GM10266 (cell line): ENCODE measurements around the gene ENOSF1.
"Not testable (repeated sequence)": the region's sequence is repeated elsewhere in the genome, so short reads cannot be mapped to it uniquely, and the experiment has no call there.

Experiments
- DNase-seq: peaks from one replicate; pipeline ENCODE4 v3.0.0; 2012; ENCODE audit errors: extremely low spot score
- CTCF ChIP-seq: IDR thresholded peaks from 2 replicates; pipeline ENCODE4 v1.5.1; 2012; ENCODE audit warnings: mild to moderate bottlenecking, low read depth; ENCODE audit not compliant: control insufficient read depth, insufficient read depth; ENCODE audit errors: missing control alignments

ENOSF1 gene

GRCh38 chr18:686339-687111 is 25.9 kb downstream of the ENOSF1 start:
- no peak for DNase-seq
- TF ChIP-seq CTCF: no peak

GRCh38 chr18:685438-685837 is 27.0 kb downstream of the ENOSF1 start:
- TF ChIP-seq CTCF: no peak

GRCh38 chr18:683531-683930 is 28.9 kb downstream of the ENOSF1 start:
- DNase-seq: no peak
- no peak for TF ChIP-seq CTCF

More at GRCh38 chr18:685438-685837, 27.0 kb downstream of the ENOSF1 start:
- DNase-seq: no peak

- TF ChIP-seq CTCF: no peak
- no peak for DNase-seq
These were observed 29.6 kb downstream of the ENOSF1 start for GRCh38 chr18:682833-683232.

- DNase-seq: not testable (repeated sequence)
These were observed 30.0 kb downstream of the ENOSF1 start for GRCh38 chr18:682416-682815.

- DNase-seq: no peak
- TF ChIP-seq CTCF: no peak
These were observed 30.4 kb downstream of the ENOSF1 start for GRCh38 chr18:681985-682384.

- TF ChIP-seq CTCF: no peak
- DNase-seq: no peak
These were observed 32.0 kb downstream of the ENOSF1 start for GRCh38 chr18:680392-680791.

- no peak for DNase-seq
- TF ChIP-seq CTCF: no peak
These were observed 32.9 kb downstream of the ENOSF1 start for GRCh38 chr18:679516-679915.
